NCI-H510A (cell line): Measurements from ENCODE around the gene ABHD8.
A peak's percentile ranks its signal among the peaks of the same experiment; 100 is the strongest.

Experiments
- DNase-seq: peaks from one replicate; lab custom pipeline; 2025; lab: John Stamatoyannopoulos, UW

The ABHD8 gene, protein sequence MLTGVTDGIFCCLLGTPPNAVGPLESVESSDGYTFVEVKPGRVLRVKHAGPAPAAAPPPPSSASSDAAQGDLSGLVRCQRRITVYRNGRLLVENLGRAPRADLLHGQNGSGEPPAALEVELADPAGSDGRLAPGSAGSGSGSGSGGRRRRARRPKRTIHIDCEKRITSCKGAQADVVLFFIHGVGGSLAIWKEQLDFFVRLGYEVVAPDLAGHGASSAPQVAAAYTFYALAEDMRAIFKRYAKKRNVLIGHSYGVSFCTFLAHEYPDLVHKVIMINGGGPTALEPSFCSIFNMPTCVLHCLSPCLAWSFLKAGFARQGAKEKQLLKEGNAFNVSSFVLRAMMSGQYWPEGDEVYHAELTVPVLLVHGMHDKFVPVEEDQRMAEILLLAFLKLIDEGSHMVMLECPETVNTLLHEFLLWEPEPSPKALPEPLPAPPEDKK

DNA sequence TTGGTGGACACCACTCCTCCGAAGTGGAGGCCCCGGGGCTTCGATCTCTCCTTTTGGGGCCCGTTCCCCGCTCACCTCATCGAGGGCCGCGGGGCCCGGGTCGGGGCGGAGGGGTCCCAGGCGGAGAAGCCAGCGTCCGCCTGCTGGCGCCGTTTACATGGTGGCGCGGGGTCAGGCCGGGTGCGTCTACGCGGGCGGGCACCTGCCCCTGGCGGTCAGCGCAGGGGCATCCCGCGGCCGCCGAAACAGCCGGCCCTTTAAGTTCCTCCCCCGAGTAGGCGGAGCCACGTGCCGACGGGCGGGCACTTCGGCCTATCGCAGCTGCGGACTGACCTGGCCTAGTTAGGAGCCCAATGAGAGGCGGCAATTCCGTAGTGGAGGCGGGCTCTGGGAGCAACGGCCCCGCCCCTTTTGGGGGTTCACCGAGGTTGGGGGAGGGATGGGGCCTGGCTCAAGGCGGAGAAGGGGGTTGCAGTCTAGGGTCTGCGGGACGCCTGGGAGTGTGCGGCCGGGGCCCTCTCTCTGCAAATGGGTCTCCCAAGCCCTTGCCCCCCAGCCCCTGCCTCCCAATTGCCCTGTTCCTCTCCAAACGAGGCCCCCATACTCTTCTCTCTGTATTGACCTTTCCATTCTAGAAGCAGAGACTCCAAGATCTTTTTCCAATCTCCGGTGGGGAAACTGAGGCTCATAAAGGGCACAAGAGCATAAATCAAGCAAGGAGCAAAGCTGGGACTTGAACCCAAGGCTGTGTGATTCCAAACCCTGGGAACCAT is at the start of gene ABHD8:
TSS of gene ABHD8 (minus strand) at position 259 of the 773 bp plus-strand sequence. CDS start 1,809 bp downstream, outside the sequence.
- DNase-seq = peak; percentile 91

DNA sequence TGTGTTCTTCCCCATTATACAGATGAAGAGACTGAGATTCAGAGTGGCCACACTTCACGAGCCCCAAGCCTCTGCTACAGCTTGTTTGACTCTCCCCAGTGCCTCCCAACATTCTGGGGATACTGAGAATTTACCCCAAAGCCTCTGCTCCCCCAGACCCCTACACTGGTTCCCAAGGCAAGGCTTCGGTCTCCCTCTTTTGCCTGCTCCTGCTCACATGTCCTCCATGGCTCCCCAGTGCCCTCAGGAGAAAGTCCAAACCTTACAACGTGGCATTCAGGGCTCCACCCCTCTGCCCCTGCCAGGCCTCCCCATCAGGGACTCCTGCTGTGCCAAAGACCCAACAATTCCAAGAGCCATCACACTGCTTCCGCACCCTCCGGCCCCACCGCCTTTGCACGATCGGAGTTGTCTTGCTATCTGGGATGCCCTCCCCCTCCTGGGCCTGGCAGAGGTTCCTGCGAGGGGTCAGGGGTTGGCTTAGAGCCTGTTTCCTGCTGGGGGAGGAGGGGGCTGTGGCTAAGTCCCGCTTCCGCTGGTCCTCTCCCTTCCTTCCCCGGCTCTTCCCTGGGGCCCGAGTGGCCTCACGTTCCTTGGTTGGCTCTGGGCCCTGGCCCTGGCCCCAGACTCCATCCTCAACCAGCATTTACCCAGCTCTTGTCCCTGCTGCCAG is 49.5 kb upstream of the ABHD8 start:
- DNase-seq = no peak

DNA sequence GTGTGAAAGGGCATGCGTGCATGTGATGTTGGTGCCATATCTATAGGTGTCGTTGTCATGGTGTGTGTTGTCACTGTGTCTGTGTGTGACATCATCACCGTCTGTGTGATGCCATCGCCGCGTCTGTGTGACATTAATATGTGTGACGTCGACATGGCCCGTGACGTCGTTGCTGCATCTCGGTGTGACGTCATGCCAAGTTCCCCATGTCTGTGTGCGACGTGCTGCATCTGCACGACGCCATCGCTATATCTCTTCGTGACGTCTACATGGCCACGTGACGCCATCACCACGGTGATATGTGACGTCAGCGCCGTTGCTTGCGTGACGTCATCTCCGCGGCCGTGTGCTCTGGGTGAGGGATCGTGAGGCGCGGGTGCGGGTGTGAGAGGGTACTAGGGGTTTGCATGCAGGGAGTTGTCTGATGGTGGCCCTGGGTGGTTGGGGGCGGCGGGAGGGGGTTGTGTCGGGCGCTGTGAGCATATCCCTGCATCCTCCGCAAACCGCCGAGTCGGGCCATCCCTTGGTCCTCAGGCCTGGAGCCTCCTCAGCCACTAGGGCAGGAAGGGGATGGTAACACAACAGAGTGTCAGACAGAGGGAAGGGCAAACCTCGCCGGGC is 48.7 kb upstream of the ABHD8 start:
- no peak for DNase-seq

DNA sequence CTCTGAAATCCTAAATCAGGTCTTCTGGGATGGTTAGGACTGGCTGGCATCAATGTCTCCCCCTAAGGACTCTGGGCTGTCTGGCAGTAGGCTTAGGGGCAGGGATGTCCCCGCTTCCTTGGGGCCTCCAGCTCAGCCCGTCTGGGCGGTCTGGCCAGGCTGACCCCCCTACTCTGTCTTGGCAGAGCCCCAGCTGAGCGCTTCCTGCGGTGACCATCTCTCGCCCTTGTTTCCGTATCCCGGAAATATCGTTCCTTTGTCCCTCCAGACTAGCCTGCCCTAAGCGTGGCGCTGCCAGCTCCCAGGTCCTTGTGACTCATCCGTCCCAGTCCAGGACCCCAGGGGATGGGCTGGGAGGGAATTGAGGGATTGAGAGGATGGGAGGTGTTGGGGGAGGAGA is 45.5 kb upstream of the ABHD8 start:
- DNase-seq = no peak

DNA sequence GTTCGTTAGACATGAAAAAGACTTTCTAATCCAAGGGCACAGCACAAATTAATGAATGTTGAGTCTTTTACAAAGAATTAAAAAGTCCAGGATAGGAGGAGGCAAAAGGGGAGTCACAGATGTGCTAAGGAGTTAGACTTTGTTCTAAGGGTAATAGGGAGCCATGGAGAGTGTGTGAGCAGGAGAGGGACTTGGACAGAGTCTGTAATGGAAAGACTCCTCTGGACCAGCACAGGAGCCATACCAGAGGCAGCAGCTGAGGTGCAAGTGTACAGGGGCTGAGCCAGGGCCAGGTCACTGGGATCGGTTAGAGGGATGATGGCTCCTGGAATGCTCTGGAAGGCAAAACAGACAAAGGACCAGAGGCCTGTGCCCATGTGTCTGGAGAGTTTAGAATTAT is 44.7 kb upstream of the ABHD8 start:
- no peak for DNase-seq

DNA sequence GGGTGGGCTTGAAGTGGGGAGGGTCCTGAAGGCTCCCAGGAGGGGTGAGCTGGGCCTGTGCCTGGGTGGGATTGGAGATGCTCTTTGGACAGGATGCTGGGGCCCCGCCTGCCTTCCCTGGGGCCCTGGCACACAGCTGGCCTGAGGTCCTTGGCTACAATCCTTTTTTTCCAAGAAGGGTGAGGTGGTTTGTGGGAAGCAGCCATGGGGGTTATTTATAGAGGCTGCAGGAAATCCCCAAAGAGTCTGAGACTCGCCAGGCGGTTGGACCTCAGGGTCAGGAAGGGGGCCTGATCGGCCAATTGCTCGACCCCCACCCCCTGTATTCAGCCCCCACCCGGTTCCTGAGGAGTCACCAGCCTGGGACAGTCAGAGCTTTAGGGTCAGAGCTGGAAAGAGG is 44.1 kb upstream of the ABHD8 start:
- no peak for DNase-seq

DNA sequence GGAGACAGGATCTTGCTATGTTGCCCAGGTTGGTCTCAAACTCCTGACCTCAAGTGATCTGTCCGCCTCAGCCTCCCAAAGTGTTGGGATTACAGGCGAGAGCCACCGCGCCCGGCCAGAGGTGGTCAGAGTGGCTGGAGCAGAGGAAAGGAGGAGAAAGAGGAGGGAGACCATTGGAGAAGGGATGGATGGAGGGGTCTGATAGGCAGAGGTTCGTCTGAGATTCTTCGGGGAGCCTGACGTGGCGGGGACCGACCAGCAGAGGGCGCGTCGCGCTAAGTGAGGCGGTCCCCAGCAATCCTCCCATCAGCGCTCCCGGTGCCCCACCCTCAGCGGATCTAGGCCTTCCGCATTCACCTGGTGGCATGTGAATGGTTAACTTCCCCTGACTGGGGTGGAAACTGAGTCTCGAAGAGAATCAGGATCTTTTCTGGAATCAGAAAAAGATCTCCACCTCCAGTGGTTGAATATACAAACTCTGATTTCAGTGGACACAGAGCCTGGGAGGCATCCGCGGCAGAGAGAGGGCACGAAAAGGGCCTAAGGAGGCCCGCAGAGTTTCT is 43.0 kb upstream of the ABHD8 start:
- no peak for DNase-seq

DNA sequence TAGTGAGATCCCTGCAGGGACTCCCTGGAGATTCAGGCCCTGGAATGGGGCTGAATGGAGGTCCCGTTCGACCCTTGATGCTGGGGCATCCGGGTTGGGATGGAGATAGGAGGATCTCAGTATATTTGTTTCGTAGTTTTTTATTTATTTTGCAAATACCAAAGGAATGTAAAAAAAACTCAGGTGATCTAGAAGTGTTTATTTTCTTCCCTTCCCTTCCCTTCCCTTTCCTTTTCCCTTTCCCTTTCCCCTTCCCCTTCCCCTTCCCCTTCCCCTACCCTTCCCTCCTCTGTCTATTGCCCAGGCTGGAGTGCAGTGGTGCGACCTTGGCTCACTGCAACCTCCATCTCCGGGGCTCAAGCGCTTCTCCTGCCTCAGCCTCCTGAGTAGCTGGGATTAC is 38.6 kb upstream of the ABHD8 start:
- DNase-seq = no peak

DNA sequence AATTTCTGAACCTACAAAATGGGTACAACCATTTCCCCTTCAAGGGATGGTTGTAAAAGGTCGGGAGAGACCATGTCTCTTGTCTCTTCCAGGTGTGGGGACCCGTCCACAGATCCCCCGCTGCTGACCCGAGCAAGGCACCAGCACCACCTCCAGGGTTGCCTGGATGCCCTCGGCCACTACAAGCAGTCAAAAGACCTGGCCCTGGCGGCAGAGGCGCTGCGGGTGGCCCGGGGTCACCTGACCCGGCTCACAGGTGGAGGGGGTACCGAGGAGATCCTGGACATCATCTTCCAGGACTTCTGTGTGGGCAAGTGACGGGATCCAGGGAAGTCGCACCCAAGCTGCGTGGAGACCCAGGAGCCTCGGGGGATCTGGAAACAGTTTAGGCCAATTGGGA is 38.2 kb upstream of the ABHD8 start:
- no peak for DNase-seq

DNA sequence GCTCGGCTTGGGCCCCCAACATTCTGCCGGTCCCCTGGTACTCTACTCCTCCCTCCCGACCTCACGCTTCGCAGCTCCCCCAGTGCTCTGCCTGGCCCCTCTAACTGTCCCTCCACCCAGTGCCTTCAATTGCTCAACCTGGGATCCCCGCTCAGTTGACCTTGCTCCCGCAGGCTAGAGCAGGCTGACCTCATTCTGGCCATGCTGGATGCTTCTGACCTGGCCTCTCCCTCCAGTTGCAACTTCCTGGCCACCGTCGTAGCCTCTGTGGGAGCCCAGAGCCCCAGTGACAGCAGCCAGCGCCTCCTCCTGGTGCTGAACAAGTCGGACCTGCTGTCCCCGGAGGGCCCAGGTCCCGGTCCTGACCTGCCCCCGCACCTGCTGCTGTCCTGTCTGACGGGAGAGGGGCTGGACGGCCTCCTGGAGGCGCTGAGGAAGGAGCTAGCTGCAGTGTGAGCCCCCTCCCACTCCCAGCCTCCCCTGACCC is 37.7 kb upstream of the ABHD8 start:
- no peak for DNase-seq

DNA sequence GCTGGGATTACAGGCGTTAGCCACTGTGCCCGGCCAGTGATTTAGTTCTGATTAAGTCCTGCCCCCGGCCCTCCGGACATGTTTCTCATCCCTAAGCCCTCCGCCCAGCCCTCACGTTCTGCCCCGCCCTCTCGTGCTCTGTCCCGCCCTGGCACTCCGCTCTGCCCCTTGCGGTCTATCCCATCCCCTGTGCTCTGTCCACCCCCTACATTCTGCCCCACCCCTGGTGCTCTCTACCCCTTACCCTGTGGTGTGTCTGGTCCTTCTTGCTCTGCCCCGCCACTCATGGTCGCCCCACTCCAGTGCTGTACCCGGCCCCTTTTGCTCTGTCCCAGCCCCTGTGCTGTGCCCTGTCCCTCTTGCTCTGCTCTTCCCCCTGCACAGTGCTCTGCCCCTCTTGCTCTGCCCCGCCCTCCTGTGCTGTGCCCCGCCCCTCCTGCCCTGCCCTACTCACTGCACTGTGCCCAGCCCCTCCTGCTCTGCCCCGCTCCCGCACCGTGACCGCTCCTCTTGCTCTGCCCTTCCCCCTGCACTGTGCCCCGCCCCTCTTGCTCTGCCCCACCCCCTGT is 37.2 kb upstream of the ABHD8 start:
- no peak for DNase-seq

DNA sequence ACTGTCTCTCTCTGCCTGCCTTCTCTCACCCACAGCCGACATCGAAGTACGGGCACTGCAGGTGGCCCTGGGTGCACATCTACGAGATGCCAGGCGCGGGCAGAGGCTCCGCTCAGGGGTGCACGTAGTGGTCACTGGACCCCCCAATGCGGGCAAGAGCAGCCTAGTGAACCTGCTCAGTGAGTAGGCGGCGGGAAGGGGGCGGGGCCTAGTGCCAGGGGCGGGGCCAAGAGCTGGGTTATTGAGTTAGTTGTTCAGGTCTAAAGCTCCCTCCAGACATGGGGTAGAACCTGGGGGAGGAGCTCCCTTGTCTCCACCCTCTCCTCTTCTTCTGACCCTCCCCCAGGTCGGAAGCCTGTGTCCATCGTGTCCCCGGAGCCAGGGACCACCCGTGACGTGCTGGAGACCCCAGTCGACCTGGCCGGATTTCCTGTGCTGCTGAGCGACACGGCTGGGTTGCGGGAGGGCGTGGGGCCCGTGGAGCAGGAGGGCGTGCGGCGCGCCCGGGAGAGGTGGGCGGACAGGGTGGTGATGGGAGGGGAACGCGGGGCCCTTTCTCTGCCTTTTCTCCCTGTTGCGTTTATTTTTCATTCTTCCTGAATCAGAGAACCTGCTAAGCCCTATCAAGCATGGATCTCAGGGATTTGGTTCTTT is 36.0 kb upstream of the ABHD8 start:
- DNase-seq = no peak

DNA sequence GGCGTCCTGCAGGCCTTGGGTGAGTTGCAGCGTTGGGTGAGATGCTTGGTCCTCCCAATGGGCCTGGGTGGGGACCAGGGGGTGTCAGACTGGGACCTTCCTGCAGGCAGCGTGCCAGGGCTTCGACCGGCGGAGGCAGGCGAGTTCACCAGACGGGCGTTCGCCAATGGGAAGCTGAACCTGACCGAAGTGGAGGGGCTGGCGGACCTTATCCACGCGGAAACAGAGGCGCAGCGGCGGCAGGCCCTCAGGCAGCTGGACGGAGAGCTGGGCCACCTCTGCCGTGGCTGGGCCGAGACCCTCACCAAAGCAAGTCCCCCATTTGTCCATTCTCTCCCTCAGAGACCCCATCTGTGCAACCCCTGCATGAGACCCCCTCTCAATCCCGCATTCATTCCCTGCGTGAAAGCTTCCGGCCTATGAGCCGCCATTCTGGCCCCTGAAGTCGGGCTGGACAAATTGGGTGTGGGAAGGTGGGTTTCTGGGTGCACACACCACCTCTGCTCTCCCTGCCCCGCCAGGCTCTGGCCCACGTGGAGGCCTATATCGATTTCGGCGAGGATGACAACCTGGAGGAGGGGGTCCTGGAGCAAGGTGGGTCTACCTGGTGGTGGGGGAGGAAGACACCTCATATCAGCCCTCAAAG is 35.3 kb upstream of the ABHD8 start:
- DNase-seq = no peak

DNA sequence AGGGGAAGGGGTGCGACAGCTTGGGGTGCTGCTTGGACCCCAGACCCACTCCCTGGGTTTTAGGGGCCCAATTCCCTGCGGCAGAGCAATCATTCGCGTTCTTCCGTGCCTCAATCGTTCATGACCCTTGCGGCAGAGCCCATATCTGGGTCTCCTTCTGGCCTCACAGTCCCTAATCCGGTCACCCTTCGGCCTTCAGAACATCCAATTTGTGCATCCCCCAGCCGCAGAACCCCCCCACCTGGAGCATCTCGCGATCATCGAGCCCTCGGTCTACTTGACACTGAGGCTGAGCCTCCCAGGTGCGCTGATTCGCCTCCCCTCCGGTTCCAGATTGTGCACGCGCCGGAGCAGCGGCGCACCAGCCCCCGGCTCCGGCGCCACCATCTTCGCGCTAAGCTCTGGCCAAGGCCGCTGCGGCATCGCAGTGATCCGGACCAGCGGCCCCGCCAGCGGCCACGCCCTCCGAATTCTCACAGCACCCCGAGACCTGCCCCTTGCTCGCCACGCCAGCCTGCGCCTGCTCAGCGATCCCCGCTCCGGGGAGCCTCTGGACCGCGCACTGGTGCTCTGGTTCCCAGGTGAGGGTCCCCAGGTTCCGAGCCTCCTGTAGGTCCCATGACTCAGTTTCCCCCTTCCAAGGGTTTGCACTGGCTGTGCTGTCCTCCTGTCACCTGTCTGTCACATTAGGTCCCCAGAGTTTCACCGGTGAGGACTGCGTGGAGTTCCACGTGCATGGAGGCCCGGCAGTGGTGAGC is 34.6 kb upstream of the ABHD8 start:
- no peak for DNase-seq

DNA sequence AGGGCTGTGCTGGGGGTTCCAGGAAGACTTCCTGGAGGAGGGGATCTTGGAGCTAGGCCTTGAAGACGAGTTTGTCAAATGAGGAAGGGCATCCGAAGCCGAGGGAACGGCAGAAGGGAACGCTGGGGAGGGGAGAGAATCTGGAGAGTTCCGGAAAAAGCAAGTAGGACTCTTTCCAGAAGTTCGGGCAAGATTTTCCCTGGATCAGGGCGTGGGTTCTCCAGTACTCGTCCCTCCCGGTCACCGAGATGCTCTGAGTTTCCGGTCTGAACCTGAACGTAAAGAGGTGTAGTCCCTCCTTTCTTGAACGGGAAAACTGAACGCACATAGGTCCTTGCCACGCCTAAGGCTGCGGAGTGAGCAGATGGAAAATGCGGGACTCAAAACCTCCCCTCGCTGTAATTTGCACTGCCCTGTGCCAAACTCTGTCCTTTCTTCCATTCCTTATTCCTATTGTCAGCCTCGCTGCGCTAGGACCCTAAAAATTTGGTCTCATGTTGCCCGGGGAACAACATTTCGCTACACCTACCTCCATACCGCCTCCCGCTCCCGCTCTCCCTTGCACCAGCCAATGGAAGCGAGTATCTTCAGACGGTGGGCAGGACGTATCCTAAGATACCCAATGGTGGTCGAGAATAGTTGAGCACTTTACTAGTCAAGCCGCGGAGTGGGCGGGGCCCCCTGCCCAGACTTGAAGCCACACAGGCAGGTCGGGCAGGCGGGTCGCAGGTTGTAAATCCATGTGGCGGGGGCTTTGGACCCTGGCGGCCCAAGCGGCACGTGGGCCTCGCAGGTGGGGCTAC is 33.8 kb upstream of the ABHD8 start, which contains the start of gene GTPBP3:
TSS of gene GTPBP3 (plus strand) at position 682 of the 803 bp plus-strand sequence. CDS start at position 741, 59 bp downstream.
- DNase-seq = peak; percentile 97

DNA sequence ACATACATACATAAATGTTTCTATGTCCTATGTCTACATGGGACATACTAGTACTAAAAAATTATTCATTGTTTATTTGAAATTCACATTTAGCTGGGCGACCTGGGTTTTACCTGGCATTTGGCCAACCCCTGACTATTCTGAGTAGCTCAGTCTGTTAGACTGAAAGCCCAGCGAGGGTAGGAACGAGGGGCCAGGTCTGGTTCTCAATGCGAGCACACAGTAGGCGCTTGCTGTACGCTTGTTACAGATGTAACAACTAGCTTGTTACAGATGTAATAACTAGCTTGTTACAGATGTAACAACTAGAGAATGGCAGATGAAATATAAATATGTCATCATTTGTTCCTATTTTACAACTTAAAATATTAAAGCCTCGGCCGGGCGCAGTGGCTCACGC is 32.4 kb upstream of the ABHD8 start:
- DNase-seq = no peak

DNA sequence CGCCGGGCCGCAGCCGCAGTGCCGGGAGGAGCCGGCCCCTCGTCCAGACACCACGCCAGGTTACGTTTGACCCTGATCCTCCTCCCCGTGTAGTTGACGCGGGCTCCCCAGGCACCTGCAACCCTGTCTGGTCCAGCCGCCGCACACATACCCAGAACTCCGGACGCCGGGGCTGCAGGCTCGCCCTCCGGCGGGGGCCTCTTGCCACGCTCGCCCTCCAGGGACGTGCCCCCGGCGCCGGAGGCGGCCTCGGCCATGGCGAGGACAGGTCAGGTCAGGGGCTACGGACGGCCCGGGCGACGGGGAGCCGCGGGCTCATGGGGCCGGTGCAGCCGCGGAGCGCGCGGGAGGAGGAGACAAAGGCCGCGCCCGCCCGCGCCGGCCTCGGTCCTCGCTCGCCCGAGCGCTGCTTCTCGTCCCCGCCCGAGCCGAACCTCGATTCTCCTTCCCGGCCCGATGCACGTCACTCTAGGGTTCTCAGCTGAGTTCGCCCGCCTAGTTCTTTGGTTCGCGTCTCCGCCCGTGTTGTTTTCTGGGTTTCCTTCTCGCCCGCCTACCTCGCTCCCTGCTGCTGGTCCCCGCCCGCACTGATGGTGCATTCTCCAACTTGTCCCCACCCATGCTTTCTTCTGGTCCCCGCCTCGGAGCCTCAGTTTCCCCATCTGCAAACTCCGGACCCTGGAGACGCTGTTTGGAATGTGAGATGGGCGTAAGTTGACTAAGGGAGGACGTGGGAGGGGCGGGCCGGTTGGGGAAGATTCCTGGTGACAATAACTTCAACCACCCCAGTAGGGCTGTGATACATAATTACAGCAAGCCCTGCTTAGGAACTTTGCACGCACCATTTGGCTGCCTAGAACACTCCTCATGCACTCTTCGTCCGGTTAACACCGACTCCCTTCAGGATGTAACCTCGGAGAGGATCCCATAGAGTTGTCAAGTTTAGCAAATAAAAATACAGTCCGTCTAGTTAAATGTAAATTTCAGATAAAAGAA is 31.5 kb upstream of the ABHD8 start, which contains the start of gene ANO8:
TSS of gene ANO8 (minus strand) at position 442 of the 996 bp plus-strand sequence. CDS start at position 257, 185 bp downstream.
- peak; percentile 95 for DNase-seq
